HL-60 (cell line): ENCODE measurements around the gene GPX3.

Experiments used
- DNase-seq, 2 experiments: peaks; one replicate each; pipeline ENCODE4 v3.0.0-alpha.2; 2010 to 2020; ENCODE audit warnings: low read depth in 1 of 2, low spot score in 1 of 2
- H3K27ac ChIP-seq: fragments of 250-450 bp; sonication (Bioruptor Pico); replicated peaks from 2 replicates; pipeline ENCODE4 v1.5.1; 2020; ENCODE audit warnings: mild to moderate bottlenecking, moderate library complexity
- H3K27me3 ChIP-seq: fragments of 250-450 bp; sonication (Bioruptor Pico); 2 replicates; pipeline ENCODE4 v1.5.1; 2021; ENCODE audit warnings: mild to moderate bottlenecking, moderate library complexity; ENCODE audit not compliant: insufficient read depth, poor library complexity, severe bottlenecking
- H3K4me3 ChIP-seq: replicated peaks from 2 replicates; pipeline ENCODE4 v1.5.1; 2011; ENCODE audit warnings: mild to moderate bottlenecking, control low read depth, low read length; ENCODE audit not compliant: insufficient read depth
- GABPA ChIP-seq: IDR thresholded peaks from 2 replicates; pipeline ENCODE4 v1.6.1; 2012; ENCODE audit warnings: low read depth
- POLR2AphosphoS5 ChIP-seq: IDR thresholded peaks from 2 replicates; pipeline ENCODE4 v1.6.1; 2012; ENCODE audit warnings: low read depth
- REST ChIP-seq: IDR thresholded peaks from 2 replicates; pipeline ENCODE4 v1.6.1; 2012; ENCODE audit warnings: low read depth; ENCODE audit not compliant: insufficient replicate concordance
- SPI1 ChIP-seq: IDR thresholded peaks from 2 replicates; pipeline ENCODE4 v1.6.1; 2012; ENCODE audit warnings: low read depth, mild to moderate bottlenecking, borderline replicate concordance
- TF ChIP-seq, protein P1 (sequence below): IDR thresholded peaks from one replicate; pipeline ENCODE4 v1.5.1; 2011; ENCODE audit warnings: low read length, control low read depth, inconsistent platforms; ENCODE audit not compliant: insufficient read depth

Gene GPX3

GRCh38 chr5:151008906-151009305, 11.5 kb upstream of the GPX3 start:
- TF ChIP-seq GABPA: no peak
- no peak for TF ChIP-seq SPI1
- TF ChIP-seq REST: no peak
- no peak for TF ChIP-seq POLR2AphosphoS5
- TF ChIP-seq, protein P1, sequence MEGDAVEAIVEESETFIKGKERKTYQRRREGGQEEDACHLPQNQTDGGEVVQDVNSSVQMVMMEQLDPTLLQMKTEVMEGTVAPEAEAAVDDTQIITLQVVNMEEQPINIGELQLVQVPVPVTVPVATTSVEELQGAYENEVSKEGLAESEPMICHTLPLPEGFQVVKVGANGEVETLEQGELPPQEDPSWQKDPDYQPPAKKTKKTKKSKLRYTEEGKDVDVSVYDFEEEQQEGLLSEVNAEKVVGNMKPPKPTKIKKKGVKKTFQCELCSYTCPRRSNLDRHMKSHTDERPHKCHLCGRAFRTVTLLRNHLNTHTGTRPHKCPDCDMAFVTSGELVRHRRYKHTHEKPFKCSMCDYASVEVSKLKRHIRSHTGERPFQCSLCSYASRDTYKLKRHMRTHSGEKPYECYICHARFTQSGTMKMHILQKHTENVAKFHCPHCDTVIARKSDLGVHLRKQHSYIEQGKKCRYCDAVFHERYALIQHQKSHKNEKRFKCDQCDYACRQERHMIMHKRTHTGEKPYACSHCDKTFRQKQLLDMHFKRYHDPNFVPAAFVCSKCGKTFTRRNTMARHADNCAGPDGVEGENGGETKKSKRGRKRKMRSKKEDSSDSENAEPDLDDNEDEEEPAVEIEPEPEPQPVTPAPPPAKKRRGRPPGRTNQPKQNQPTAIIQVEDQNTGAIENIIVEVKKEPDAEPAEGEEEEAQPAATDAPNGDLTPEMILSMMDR: no peak
- no peak overlapping the region for H3K4me3 ChIP-seq

GRCh38 chr5:151012862-151013261, 7.5 kb upstream of the GPX3 start:
- TF ChIP-seq GABPA: no peak
- no peak for TF ChIP-seq SPI1
- no peak for TF ChIP-seq POLR2AphosphoS5
- TF ChIP-seq REST: no peak
- TF ChIP-seq, protein P1: no peak
- no peak for DNase-seq
- H3K27me3 ChIP-seq: no peaks in the 10 kb centered on the region
- no peak overlapping the region for H3K4me3 ChIP-seq
- no peak overlapping the region for H3K27ac ChIP-seq

More at GRCh38 chr5:151008906-151009305, 11.5 kb upstream of the GPX3 start:
- H3K27me3 ChIP-seq: no peaks in the 10 kb centered on the region
- no peak for DNase-seq
- no peak overlapping the region for H3K27ac ChIP-seq

GRCh38 chr5:151014680-151015343, 5.6 kb upstream of the GPX3 start:
- TF ChIP-seq SPI1: no peak
- TF ChIP-seq, protein P1: no peak
- TF ChIP-seq POLR2AphosphoS5: no peak
- no peak for TF ChIP-seq GABPA
- TF ChIP-seq REST: no peak
- no peak for DNase-seq
- no peak overlapping the region for H3K4me3 ChIP-seq
- H3K27ac ChIP-seq: no peak overlapping the region
- H3K27me3 ChIP-seq: no peaks in the 10 kb centered on the region
